Stimulated activated CD4-positive, alpha-beta T cell treated with anti-CD3 and anti-CD28 coated beads, Interleukin-2, amount 100 ng/mL, for 48 hours (primary cell): ENCODE measurements around the gene DOCK11.
"Not testable (repeated sequence)": the region's sequence is repeated elsewhere in the genome, so short reads cannot be mapped to it uniquely, and the experiment has no call there.

Source experiments
- DNase-seq, 2 donors: peaks; one replicate each; pipeline ENCODE4 v3.0.0-alpha.2; 2020

The DOCK11 gene

DNA sequence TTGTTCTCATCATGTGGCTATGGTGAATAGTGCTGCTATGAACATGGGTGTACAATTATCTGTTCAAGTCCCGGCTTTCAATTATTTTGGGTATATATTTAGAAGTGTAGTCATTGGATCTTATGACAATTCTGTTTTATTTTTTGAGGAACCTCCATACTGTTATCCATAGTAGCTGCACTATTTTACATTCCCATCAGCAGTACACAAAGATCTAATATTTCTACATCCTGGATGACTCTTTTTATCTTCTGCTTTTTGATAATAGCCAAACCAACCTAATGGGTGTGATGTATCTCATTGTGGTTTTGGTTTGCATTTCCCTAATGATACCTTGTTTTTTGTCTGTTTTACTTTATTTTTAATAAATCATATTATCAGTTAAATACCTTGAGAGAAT is 218.9 kb downstream of the DOCK11 start:
- DNase-seq = no peak

DNA sequence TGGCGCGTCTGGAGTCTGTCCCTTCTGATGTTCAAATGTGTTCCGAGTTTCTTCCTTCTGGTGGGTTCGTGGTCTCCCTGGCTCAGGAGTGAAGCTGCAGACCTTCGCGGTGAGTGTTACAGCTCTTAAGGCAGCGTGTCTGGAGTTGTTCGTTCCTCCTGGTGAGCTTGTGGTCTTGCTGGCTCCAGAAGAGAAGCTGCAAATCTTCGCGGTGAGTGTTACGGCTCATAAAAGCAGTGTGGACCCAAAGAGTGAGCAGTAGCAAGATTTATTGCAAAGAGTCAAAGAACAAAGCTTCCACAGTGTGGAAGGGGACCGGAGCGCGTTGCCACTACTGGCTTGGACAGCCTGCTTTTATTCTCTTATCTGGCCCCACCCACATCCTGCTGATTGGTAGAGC is 220.3 kb downstream of the DOCK11 start:
- not testable (repeated sequence) for DNase-seq

DNA sequence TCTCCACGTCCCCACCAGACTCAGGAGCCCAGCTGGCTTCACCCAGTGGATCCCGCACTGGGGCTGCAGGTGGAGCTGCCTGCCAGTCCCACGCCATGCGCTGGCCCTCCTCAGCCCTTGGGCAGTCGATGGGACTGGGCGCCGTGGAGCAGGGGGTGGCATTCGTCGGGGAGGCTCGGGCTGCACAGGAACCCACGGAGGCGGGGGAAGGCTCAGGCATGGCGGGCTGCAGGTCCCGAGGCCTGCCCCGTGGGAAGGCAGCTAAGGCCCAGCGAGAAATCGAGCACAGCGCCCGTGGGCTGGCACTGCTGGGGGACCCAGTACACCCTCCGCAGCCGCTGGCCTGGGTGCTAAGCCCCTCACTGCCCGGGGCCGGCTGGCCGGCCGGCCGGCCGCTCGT is 221.2 kb downstream of the DOCK11 start:
- not testable (repeated sequence) for DNase-seq

DNA sequence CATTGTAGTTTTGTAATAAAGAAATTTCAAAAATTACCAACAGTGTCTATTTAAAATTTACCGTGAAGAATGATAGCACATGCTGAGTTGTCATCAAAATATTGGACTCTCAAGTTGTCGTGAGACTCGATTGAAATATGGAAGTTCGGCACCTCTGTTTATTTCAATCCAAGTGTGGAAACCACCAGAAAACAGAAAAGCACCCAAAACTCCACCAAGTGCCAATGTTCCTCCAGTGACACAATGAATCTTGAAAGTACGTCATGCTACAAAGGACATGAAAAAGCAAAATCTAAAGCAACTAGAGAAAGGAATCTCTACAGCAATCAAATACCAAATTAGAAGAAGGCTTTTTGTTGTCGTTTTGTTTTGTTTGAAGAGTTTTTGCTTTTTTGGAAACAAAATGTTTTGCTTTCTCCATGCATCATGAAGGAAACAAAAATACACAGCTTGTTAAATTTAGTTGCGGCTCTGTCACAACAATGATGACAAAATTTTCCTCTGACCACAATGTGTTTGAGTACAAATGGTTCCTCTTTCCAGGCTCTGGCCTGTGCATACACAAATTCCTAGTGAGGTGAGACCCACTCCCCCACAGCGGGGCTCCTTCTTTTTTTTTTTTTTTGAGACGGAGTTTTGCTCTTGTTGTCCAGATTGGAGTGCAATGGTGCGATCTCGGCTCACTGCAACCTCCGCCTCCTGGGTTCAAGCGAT is 222.2 kb downstream of the DOCK11 start:
- no peak for DNase-seq

DNA sequence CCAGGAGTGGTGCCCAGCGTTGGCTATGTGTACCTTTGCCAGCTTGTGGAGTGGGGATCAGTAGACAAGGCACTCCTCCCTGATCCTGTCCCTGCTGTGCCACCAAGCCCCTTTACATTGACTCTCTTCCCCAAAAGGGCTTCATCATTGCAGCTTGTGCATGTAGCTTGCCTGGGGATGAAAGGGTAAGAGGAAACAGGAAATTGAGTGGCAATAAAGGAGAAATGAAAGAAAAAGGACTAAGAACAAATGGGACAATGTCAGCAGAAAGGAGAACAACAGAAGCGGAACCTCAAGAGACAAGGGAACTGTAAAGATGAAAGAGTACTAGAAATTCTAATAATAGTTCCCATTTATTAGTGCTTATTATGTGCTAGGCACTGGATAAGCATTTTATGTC is 223.1 kb downstream of the DOCK11 start:
- no peak for DNase-seq

DNA sequence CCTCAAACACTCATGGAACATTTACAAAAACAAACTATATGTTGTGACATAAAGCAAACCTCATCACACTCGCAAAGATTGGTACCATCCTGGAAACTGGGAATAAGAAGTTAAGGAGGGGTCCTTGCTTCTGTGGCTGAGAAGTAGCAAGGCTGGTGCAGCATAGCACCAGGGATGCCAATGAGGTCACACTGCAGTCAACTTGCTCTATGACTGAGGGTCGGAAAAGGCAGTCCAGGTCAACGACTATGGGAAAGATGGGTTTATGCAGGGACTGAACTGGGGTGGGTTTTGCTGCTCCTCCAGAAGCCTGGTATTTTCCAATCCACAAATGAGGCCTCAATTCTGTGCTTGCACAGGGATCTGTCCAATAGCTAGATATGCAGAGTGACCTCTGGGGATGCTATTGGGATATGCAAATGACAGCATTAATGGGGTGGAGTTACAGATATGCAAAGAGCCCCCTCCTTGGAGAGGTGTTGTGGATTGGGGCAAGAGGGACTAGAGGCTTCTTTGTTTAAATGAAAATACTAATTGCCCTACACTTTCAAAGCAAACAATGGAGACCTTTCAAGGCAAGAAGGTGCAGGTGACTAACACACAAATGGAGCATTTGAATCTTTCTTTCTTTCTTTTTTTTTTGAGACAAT is 224.6 kb downstream of the DOCK11 start:
- DNase-seq = no peak

DNA sequence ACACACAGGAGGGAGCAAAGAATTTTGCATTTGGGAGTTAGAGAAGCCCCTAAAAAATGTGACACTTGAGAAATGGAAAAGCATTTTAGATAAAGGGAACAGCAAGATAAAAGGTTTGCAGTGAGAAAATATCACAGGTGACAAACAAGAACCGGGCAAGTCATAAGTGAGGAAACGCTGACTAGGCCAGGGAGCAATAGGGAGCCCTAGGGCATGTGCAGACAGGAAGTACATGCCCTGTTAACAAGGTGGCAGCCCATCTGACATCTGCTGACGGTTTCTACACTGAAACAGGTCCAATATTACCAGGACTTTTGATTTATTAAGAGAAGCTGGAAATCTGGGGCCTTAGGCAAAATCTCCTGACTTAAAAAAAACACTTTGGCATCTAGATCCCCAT is 227.8 kb downstream of the DOCK11 start:
- DNase-seq = no peak

DNA sequence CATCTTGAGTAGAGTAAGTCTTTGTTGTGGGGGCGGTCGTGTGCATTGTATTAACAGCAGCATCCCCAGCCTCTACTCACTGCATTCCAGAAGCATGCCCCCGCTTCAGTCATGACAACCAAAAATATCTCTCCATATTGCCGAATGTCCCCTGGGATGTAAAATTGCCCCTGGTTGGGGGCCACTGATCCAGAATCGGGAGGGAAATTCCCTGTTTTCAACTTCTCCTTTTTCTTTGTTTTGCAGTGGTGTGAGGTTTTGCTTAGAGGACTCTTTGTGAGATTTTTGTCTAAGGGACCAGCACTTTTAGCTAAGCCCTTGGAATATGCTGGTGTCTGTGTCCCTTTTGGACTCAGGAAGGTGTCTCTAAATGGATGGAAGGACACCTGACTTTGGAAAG is 228.8 kb downstream of the DOCK11 start:
- no peak for DNase-seq

DNA sequence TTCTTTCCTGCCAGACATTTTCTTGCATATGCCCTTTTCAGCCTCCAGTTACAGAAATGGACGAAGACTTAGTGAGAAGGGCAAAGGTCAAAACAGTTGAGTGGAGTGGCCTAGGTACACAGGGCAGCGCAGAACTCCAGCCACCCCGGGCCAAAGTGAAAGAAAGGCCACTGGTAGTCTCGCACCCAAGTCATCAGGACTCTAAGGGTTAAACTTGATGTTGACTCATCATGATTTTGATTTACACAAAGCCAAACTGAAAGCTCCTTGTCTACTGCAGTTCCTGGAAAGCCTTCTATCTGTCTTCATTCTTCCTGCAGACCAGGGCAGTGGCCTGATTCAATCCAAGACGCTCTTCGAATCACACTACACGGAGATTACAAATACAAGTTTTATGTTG is 229.2 kb downstream of the DOCK11 start:
- no peak for DNase-seq

DNA sequence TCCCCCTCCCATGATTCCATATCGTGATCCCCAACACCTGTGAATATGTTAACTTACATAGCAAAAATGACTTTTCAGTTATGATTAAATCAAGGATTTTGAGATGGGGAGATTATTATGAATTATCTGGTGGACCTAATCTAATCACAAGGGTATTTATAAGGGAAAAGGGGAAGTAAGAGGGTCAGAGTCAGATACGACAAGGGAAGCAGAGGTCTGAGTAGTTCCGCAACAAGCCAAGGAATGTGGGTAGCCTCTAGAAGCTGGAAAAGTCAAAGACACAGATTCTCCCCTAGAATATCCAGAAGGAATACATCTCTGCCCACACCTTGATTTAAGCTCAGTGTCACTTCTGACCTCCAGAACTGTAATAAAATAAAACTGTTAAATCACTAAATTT is 230.8 kb downstream of the DOCK11 start:
- DNase-seq = no peak

DNA sequence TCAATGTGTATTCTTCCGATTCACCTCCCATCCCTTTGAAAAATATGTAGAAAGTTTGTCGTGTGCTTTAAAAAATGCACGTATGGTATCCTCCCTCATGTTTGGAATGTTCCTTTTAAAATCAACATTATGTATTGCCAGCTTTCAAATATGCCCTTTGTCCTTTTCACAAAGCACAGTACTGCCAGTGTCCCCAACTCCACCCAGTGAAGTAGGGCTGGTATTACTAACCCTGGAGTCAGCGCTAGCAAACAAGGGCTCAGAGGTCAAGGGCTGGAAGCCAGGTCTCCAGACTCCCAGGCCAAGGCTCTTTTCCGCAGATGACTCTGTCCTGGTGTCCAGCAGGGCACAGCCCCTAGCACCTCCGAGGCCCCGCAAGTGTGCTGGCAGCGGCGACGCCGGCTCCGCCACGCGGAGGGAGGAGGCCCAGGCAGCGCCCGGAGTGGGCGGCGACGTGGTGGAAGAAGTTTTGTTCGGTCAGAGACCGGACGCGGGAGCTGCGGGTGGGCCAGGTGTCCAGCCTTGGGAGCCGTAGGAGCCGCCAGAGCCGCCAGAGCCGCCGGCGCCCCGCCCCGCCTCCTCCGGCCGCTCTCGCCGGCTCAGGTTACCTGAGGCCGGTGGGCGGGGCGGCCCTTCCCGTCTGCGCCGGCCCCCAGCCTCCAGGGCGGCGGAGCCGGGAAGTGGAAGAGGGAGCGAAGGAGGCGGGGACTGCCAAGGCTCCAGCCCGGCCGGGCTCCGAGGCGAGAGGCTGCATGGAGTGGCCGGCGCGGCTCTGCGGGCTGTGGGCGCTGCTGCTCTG is 231.5 kb downstream of the DOCK11 start, which contains the start of gene IL13RA1:
Gene IL13RA1 (plus strand): TSS at position 720 of the 799 bp plus-strand sequence. CDS start 33 bp downstream, at position 753.
- DNase-seq = peak; percentile 0 to 8

DNA sequence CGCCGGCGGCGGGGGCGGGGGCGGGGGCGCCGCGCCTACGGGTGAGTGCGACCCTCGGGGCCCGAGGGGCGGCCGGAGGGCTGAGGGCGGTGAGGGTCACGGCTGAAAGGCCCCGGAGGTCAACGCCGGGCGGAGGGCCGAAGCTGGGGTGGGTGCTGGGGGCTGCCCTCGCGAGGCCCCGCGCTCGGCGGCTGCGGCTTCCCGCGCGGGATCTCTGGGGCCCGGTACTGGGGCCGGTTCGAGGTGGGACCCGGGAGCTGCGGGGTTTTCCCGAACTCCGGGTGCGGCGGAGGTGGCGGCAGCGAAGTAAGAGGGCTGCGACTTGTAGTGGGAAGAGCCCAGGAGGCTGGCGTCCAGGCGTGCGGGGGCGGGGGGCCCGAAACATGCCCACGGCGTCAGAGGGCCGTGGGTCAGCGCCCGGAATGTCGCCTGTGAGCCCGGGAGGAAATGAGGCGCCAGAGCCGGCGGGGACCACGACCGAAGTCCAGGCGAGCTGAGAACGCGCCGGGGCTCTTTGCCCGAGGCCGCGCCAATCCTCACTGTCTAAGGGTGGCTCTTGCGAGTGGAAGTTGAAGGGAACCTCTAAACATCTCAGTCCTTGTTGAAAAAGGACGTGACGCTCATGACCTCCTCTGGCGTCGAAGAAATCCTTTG is 232.2 kb downstream of the DOCK11 start:
- DNase-seq = no peak

DNA sequence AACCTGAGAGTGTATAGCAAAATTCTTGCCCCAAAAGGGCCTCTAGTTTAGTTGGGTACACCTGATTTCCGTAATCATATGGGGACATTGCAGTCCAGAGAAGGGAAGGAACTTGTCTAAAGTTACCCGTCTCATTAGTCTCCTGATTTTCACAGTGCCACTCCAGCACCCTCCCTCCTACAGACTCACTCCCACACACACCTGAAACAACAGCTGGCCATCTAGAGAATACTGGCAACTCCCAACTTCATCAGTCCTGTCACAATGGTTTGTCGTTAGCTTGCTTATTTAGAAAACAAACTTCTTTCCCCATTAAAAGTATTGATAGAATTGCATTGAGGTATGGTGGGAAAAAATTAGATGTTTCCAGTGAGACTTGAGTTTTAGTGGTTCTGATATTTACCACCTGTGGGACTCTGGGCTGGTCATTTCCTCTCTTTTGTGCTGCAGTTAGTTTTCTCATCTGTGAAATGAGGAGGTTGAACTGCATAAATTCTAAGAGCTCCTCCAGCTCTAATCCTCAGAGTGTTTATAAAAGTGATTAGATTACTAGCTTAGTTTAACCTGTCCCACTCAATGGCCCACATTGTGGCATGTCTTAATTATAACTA is 233.5 kb downstream of the DOCK11 start:
- DNase-seq = no peak

DNA sequence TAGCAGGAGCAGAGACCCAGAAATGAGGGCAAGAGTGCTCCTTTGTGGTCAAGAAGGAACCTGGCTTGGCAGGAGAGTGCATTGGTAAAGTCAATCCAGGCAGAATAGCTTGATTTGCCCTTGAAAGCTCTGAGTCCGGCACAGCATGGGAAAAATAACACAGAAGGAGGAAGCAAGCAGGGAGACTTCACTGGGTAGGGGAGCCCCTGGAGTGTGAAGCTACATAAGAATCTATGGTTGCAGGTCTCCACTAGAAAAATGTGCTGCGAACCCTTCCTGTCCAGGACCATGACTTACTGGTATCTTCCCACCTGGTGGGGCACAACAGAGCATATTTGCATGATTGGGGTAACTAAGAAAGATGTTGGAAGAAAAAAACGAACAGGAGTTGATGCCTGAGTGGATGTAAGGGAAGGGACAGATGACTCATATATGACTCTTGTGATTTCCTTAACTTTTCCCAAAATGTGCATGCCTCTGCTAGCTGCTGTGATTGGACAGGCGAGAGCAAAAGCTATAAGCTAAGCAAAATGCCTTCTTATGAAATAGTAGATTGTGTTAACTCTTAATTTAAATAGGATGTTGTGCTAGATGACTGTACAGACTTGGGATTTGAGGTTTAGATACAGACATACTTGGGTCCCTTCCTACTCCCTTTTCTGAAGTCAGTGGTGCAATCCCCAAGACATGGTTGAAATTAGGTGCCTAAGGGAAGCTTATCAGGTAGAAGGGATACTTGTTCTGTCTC is 235.1 kb downstream of the DOCK11 start:
- DNase-seq = no peak

DNA sequence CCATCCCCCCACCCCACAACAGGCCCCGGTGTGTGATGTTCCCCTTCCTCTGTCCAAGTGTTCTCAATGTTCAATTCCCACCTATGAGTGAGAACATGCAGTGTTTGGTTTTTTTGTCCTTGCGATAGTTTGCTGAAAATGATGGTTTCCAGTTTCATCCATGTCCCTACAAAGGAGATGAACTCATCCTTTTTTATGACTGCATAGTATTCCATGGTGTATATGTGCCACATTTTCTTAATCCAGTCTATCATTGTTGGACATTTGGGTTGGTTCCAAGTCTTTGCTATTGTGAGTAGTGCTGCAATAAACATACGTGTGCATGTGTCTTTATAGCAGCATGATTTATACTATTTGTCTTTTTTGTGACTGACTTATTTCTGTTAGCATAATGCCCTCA is 236.9 kb downstream of the DOCK11 start:
- not testable (repeated sequence) for DNase-seq

DNA sequence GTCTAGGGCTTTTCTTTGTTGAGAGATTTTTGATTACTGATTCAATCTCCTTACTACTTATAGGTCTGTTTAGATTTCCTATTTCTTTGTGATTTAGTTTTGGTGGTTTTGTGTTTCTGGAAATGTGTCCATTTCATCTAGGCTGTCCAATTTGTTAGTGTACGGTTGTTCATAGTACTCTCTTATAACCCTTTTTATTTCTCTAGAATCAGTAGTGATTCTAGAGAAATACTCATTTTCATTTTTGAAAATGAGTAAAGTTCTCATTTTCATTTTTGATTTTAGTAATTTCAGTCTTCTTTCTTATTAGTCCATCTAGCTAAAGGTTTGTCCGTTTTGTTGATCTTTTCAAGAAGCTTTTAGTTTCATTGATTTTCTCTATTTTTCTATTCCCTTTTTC is 239.3 kb downstream of the DOCK11 start:
- DNase-seq = no peak
